Measurements from ENCODE around the gene PSD4. TPM values are rescaled to one million over a fixed set of nuclear protein-coding genes. Genes with fewer than 3 reads are reported as not detected.
A peak's percentile ranks its signal among the peaks of the same experiment; 100 is the strongest.

Gene PSD4
- polyA plus RNA-seq, 1 of the 3 experiments (the other 2 are of a cell fraction) = 0.35 TPM

DNA sequence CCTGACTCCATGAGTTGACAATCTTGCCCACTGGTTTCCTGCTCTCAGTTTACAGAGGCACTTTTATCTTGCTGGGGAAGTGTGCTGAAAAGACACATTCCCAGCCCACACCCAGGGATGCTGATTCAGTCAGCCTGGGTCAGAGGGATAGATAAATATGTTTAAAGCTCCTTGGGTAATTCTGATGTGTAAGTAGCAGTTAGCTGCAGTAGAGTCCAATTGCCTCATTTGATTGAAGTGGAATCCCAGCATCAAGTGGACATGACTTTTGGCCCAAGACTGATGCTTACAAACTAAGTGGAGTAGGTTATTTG lies 29.4 kb downstream of the PSD4 start:
- Histone ChIP-seq H3K27me3 (ENCODE audit: insufficient read depth) (peaks cover 2% of the 10 kb centered on the region; the same call in 1 of the 2 replicates), H3K36me3 (replicated peaks in 1 of 2; ENCODE audit: control insufficient read depth in 1 of 2, insufficient read depth in 2 of 2, low read length in 1 of 2) (no peaks in the 10 kb centered on the region), H3K9me2 (no peaks in the 10 kb centered on the region), H3K4me2 (no peak overlapping the region), H3K9me3 (no peaks in the 10 kb centered on the region), H4K20me1 (ENCODE audit: insufficient read depth) (no peaks in the 10 kb centered on the region), H3K79me2 (ENCODE audit: insufficient read depth) (no peaks in the 10 kb centered on the region), H2AFZ (ENCODE audit: low read depth) (no peak overlapping the region), H3K4me1 (ENCODE audit: control insufficient read depth in 1 of 2, insufficient read depth in 2 of 2, low read depth in 1 of 2, low read length in 1 of 2) (no peaks in the 10 kb centered on the region; a peak in 1 of 4 replicates), H3F3A (replicated peaks; ENCODE audit: insufficient read depth) (no peaks in the 10 kb centered on the region), H3K27ac (ENCODE audit: low read depth in 2 of 2, low read length in 1 of 2) (no peak overlapping the region), H3K9ac (no peak overlapping the region), H3K4me3 (ENCODE audit: low read depth in 2 of 2, low read length in 1 of 2) (no peak overlapping the region)
- TF ChIP-seq EP300 (IDR thresholded peaks at IDR 0.05; ENCODE audit: borderline replicate concordance in 1 of 2, low read depth in 1 of 2, low read length in 1 of 2) (no peak), SMC3 (IDR thresholded peaks at IDR 0.05; ENCODE audit: low read depth, low read length) (no peak), NFIC (IDR thresholded peaks at IDR 0.05; ENCODE audit: borderline replicate concordance) (no peak), RXRA (IDR thresholded peaks at IDR 0.05; ENCODE audit: borderline replicate concordance, low read depth) (no peak)
- TF ChIP-seq, protein P1, sequence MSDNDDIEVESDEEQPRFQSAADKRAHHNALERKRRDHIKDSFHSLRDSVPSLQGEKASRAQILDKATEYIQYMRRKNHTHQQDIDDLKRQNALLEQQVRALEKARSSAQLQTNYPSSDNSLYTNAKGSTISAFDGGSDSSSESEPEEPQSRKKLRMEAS (IDR thresholded peaks at IDR 0.05; ENCODE audit: low read depth) = no peak
- TF ChIP-seq, protein P2, sequence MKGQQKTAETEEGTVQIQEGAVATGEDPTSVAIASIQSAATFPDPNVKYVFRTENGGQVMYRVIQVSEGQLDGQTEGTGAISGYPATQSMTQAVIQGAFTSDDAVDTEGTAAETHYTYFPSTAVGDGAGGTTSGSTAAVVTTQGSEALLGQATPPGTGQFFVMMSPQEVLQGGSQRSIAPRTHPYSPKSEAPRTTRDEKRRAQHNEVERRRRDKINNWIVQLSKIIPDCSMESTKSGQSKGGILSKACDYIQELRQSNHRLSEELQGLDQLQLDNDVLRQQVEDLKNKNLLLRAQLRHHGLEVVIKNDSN (IDR thresholded peaks at IDR 0.05; ENCODE audit: borderline replicate concordance, low read depth) = no peak
- ChIA-PET POLR2A (no interaction called here), CTCF (interaction anchor here (0.7 to 10.2 kb wide), 13 partner anchors 10 to 187 kb away, joined by 3 to 98 read pairs (median 7); partner anchors contain the start of gene PSD4)
- no peak for DNase-seq

DNA sequence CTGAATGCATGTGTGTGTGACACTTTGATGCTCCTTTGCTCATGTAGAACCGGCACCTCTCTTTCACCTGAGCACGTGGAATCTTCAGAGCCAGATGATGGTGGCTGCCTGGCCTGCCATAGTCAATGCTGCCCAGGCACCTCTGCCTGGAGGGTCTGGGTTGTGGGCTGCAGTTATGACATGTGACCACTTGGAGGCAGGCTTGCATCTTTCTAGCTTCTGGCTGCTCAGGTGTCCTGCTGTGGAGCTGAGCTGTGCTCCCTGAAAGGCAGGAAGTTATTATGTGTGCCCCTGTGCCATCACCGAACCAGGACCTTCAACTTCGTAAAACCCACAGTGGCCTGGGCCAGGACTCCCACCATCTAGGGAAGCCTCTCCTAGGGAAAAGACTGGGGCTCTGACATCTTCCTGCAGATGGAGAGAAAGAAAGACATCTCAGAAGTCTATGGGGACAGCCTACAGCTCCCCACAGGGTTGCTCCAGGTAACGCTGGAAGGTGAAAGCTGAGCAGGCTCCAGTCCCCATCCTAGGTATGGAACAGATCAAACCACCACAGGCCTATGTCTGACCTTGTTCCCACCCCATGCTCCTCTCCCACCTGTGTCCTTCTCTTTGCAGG lies 30.2 kb downstream of the PSD4 start:
- Histone ChIP-seq H3K36me3 (replicated peaks in 1 of 2; ENCODE audit: control insufficient read depth in 1 of 2, insufficient read depth in 2 of 2, low read length in 1 of 2) (no peaks in the 10 kb centered on the region), H3K9me2 (no peaks in the 10 kb centered on the region), H2AFZ (ENCODE audit: low read depth) (no peak overlapping the region), H3F3A (replicated peaks; ENCODE audit: insufficient read depth) (no peaks in the 10 kb centered on the region), H3K9me3 (no peaks in the 10 kb centered on the region), H3K79me2 (ENCODE audit: insufficient read depth) (no peaks in the 10 kb centered on the region), H4K20me1 (ENCODE audit: insufficient read depth) (no peaks in the 10 kb centered on the region), H3K27ac (ENCODE audit: low read depth in 2 of 2, low read length in 1 of 2) (no peak overlapping the region), H3K9ac (no peak overlapping the region), H3K27me3 (ENCODE audit: insufficient read depth) (no peaks in the 10 kb centered on the region), H3K4me1 (ENCODE audit: control insufficient read depth in 1 of 2, insufficient read depth in 2 of 2, low read depth in 1 of 2, low read length in 1 of 2) (no peaks in the 10 kb centered on the region; a peak in 1 of 4 replicates), H3K4me2 (no peak overlapping the region), H3K4me3 (ENCODE audit: low read depth in 2 of 2, low read length in 1 of 2) (no peak overlapping the region; a peak in 1 of 4 replicates)
- peak; percentile 86 for DNase-seq
- ChIA-PET CTCF (interaction anchor here (0.6 to 10.2 kb wide), 29 partner anchors 9 to 186 kb away, joined by 3 to 98 read pairs (median 5); partner anchors contain the start of gene PSD4), POLR2A (no interaction called here)
- 0% methylated on average over 3 of the region's 5 CpGs for WGBS (ENCODE audit: low lambda C conversion rate)
- peak; percentile 24; the same call in 1 of the 2 replicates for TF ChIP-seq NRF1 (IDR thresholded peaks at IDR 0.05; ENCODE audit: low read depth, low read length)
- no peak for TF ChIP-seq FOXM1 (IDR thresholded peaks at IDR 0.05; ENCODE audit: low read depth)
- TF ChIP-seq RAD21 (IDR thresholded peaks at IDR 0.05; ENCODE audit: low read length) = peak; percentile 96
- no peak for TF ChIP-seq EZH2phosphoT487 (IDR thresholded peaks at IDR 0.05; ENCODE audit: borderline replicate concordance, low read depth)
- TF ChIP-seq, protein P3, sequence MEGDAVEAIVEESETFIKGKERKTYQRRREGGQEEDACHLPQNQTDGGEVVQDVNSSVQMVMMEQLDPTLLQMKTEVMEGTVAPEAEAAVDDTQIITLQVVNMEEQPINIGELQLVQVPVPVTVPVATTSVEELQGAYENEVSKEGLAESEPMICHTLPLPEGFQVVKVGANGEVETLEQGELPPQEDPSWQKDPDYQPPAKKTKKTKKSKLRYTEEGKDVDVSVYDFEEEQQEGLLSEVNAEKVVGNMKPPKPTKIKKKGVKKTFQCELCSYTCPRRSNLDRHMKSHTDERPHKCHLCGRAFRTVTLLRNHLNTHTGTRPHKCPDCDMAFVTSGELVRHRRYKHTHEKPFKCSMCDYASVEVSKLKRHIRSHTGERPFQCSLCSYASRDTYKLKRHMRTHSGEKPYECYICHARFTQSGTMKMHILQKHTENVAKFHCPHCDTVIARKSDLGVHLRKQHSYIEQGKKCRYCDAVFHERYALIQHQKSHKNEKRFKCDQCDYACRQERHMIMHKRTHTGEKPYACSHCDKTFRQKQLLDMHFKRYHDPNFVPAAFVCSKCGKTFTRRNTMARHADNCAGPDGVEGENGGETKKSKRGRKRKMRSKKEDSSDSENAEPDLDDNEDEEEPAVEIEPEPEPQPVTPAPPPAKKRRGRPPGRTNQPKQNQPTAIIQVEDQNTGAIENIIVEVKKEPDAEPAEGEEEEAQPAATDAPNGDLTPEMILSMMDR (IDR thresholded peaks at IDR 0.05) = peak; percentile 88
- TF ChIP-seq SMC3 (IDR thresholded peaks at IDR 0.05; ENCODE audit: low read depth, low read length) = peak; percentile 95
- no peak for TF ChIP-seq MXI1 (IDR thresholded peaks at IDR 0.05; ENCODE audit: low read depth, low read length)
- TF ChIP-seq, protein P4, sequence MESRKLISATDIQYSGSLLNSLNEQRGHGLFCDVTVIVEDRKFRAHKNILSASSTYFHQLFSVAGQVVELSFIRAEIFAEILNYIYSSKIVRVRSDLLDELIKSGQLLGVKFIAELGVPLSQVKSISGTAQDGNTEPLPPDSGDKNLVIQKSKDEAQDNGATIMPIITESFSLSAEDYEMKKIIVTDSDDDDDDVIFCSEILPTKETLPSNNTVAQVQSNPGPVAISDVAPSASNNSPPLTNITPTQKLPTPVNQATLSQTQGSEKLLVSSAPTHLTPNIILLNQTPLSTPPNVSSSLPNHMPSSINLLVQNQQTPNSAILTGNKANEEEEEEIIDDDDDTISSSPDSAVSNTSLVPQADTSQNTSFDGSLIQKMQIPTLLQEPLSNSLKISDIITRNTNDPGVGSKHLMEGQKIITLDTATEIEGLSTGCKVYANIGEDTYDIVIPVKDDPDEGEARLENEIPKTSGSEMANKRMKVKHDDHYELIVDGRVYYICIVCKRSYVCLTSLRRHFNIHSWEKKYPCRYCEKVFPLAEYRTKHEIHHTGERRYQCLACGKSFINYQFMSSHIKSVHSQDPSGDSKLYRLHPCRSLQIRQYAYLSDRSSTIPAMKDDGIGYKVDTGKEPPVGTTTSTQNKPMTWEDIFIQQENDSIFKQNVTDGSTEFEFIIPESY (IDR thresholded peaks at IDR 0.05; ENCODE audit: borderline replicate concordance, low read depth) = no peak

Data from SK-N-SH (cell line).